K562 (cell line): ENCODE measurements around the gene DOCK8. TPM values are rescaled to one million over a fixed set of nuclear protein-coding genes. Genes with fewer than 3 reads are reported as not detected.

ENCODE experiments used
- ATAC-seq: fragments of 200-7000 bp; cut with Tn5 transposase; 3 replicates; pipeline ENCODE4 v1.9.1; 2020; ENCODE audit warnings: moderate library complexity
- BruUV-seq: library from RNA; stranded (reverse); fragments of 400-500 nt; replicated peaks from 2 replicates; lab custom pipeline; 2021; lab: Mats Ljungman, UMichigan
- CTCF ChIA-PET: fragments of 300-600 bp; formaldehyde crosslinking; extraction: SDS; loops from one replicate; lab custom pipeline; 2021; ENCODE audit warnings: low intra/inter-chr PET ratio; lab: Yijun Ruan, JAX
- POLR2A ChIA-PET: fragments of 300-600, 350-650 bp; sonication (Branson Sonifier 250); formaldehyde crosslinking; extraction: SDS; loops from one replicate; lab custom pipeline; 2021; ENCODE audit warnings: antibody characterized with exemption, inconsistent platforms; lab: Yijun Ruan, JAX
- DNase-seq, 4 experiments: peaks; one replicate each; pipeline versions ENCODE4 v3.0.0 to v3.0.0-alpha.2; 2011 to 2018; ENCODE audit warnings: low spot score in 3 of 4, mixed read lengths in 3 of 4; ENCODE audit errors: extremely low read depth in 1 of 4
- FAIRE-seq: peaks from 2 replicates; lab custom pipeline; 2011; peaks lifted over from hg19 to GRCh38; lab: Jason Lieb, UNC
- H2AFZ ChIP-seq: 2 replicates; pipeline ENCODE4 v1.6.0; 2011; ENCODE audit warnings: low read depth, low read length, control low read depth, inconsistent platforms
- H3K27ac ChIP-seq: fragments of 200-600 bp; 3 replicates; pipeline ENCODE4 v1.8.0; 2011; ENCODE audit warnings: low read depth, mild to moderate bottlenecking, control low read depth, inconsistent platforms, low read length, moderate library complexity, mixed read lengths; ENCODE audit errors: extremely low read depth
- H3K27me3 ChIP-seq, 2 experiments: fragments of 300-600 bp in 1 of 2; 2 replicates in 1 of 2; 3 replicates in 1 of 2; pipeline versions ENCODE4 v1.6.0 to v1.8.0; 2011; ENCODE audit warnings: inconsistent platforms in 2 of 2, low read length in 2 of 2, mild to moderate bottlenecking in 1 of 2, mixed read lengths in 1 of 2, moderate library complexity in 1 of 2; ENCODE audit not compliant: control insufficient read depth in 2 of 2, insufficient read depth in 2 of 2
- H3K36me3 ChIP-seq: fragments of 300-600 bp; 3 replicates; pipeline ENCODE4 v1.8.0; 2011; ENCODE audit warnings: mild to moderate bottlenecking, low read length, inconsistent platforms; ENCODE audit not compliant: control insufficient read depth, insufficient read depth
- H3K4me1 ChIP-seq, 2 experiments: fragments of 200-600 bp in 1 of 2; replicated peaks in 1 of 2; 2 replicates in 1 of 2; 3 replicates in 1 of 2; pipeline versions ENCODE4 v1.5.1 to v1.8.0; 2011; ENCODE audit warnings: inconsistent platforms in 2 of 2, low read length in 2 of 2, mild to moderate bottlenecking in 1 of 2, mixed read lengths in 1 of 2, moderate library complexity in 1 of 2; ENCODE audit not compliant: control insufficient read depth in 2 of 2, insufficient read depth in 2 of 2
- H3K4me2 ChIP-seq: 2 replicates; pipeline ENCODE4 v1.6.1; 2011; ENCODE audit warnings: low read length, control low read depth, inconsistent platforms, mixed read lengths; ENCODE audit not compliant: insufficient read depth
- H3K4me3 ChIP-seq: fragments of 200-600 bp; sonication (generic), shearing (Covaris generic); 2 replicates; pipeline ENCODE4 v1.5.1; 2016; ENCODE audit warnings: control low read depth, inconsistent platforms
- H3K79me2 ChIP-seq: fragments of 200-600 bp; 3 replicates; pipeline ENCODE4 v1.8.0; 2011; ENCODE audit warnings: low read length, inconsistent platforms; ENCODE audit not compliant: control insufficient read depth, insufficient read depth
- H3K9ac ChIP-seq, 2 experiments: 2 replicates each; pipeline versions ENCODE4 v1.6.0 to v1.6.1; 2011; ENCODE audit warnings: low read depth in 2 of 2, low read length in 2 of 2, control low read depth in 1 of 2, inconsistent platforms in 1 of 2, mild to moderate bottlenecking in 1 of 2, mixed read lengths in 1 of 2; ENCODE audit not compliant: insufficient read depth in 1 of 2
- H3K9me1 ChIP-seq: one replicate; pipeline ENCODE4 v1.6.0; 2011; ENCODE audit warnings: inconsistent platforms, mild to moderate bottlenecking, low read length, moderate library complexity; ENCODE audit not compliant: control insufficient read depth, insufficient read depth
- H3K9me3 ChIP-seq: replicated peaks from 2 replicates; pipeline ENCODE4 v1.5.1; 2011; ENCODE audit warnings: low read depth, low read length, inconsistent platforms; ENCODE audit not compliant: control insufficient read depth, insufficient read depth
- H4K20me1 ChIP-seq: replicated peaks from 2 replicates; pipeline ENCODE4 v1.6.1; 2011; ENCODE audit warnings: low read length, inconsistent platforms, mixed read lengths; ENCODE audit not compliant: control insufficient read depth, insufficient read depth
- MIER1 ChIP-seq: fragments of 450-650 bp; IDR thresholded peaks from 2 replicates; pipeline ENCODE4 v1.6.1; 2016; ENCODE audit warnings: antibody characterized with exemption, mild to moderate bottlenecking, low read depth
- SNIP1 ChIP-seq: fragments of 450-650 bp; IDR thresholded peaks from 2 replicates; pipeline ENCODE4 v1.7.1; 2017; ENCODE audit warnings: low read depth, mild to moderate bottlenecking
- ZBTB1 ChIP-seq: sonication (generic); formaldehyde crosslinking; IDR thresholded peaks from 2 replicates; pipeline ENCODE4 v1.8.1; 2023; ENCODE audit warnings: missing genetic modification reagents, low read depth, mild to moderate bottlenecking, borderline replicate concordance
- ZNF668 ChIP-seq: fragments of 250-450 bp; sonication (Bioruptor Pico); IDR thresholded peaks from 2 replicates; pipeline ENCODE4 v1.8.0; 2022; ENCODE audit warnings: mild to moderate bottlenecking, inconsistent platforms
- WGBS: fragments of 100-300 bp; shearing (Covaris generic); methylation state at CpG from one replicate; pipeline ENCODE4 v1.1.6; 2016; ENCODE audit warnings: low coverage, mixed read lengths; ENCODE audit not compliant: insufficient coverage; ENCODE audit errors: missing lambda C conversion rate; 5-methylcytosine and 5-hydroxymethylcytosine counted together
- in situ Hi-C: fragments of 300-500 bp; cut with MboI; formaldehyde crosslinking; loops from 4 replicates; pipeline ENCODE4 v1.15.0; 2018; ENCODE audit warnings: inconsistent platforms, mixed read lengths
- intact Hi-C: fragments of 100-400 bp; cut with micrococcal nuclease; formaldehyde crosslinking; loops from 2 replicates; pipeline ENCODE4 v1.14.2; 2022
- polyA plus RNA-seq, 8 experiments: library from polyadenylated mRNA; depleted of rRNA in 4 of 8; stranded (reverse) in 5 of 8; unstranded in 3 of 8; fragments of >200 nt; fragmentation: Nextera tagmentation in 2 of 8; fragmentation: Illumina TruSeq in 1 of 8; extraction: Ambion mirVana in 2 of 8; extraction: Trizol in 1 of 8; gene quantifications; 2 replicates each; pipeline versions ENCODE4 v1.2.1 to v1.2.3, GENCODE V29; 2011 to 2014; ENCODE audit warnings: inconsistent platforms in 1 of 8, missing spikeins in 1 of 8
- total RNA-seq, 7 experiments: library from RNA; depleted of rRNA in 6 of 7; stranded (reverse); fragments of >200 nt in 6 of 7; fragmentation: Illumina TruSeq in 2 of 7; extraction: Trizol in 2 of 7; gene quantifications; 2 replicates each; pipeline versions ENCODE4 v1.2.1 to v1.2.3, GENCODE V29; 2011 to 2021; ENCODE audit warnings: low replicate concordance in 1 of 7
- TF ChIP-seq, protein P1 (sequence below), 2 experiments: fragments of 450-650 bp; conservative IDR thresholded peaks; 2 replicates each; pipeline ENCODE4 v1.6.1; 2017; ENCODE audit warnings: mild to moderate bottlenecking in 2 of 2, moderate library complexity in 2 of 2

The DOCK8 gene
- total and polyA plus RNA-seq, 9 of the 15 experiments (the other 6 are each of a cell fraction or from before 2014, with no cell fraction given), result 14.4 to 53.8 (median 25.1) TPM

DNA sequence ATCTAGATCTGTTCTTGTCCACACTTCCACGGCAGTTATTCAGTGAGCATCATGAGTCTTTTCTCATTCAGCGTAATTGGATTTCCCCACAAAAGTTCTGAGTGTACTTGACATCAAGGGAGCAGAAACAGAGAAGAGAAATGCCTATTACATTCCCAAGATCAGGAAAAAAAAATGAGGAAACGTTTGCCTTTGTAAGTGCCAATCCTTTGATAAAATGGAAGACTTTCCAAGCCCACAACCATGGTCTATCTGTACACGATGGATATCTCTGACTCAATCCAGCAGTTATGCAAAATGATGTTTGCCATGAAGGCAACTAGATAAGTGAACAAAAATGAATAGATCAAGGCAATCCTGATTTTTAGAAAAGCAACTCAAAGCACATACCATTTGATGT lies 235.9 kb downstream of the DOCK8 start:
- CTCF ChIA-PET, result no interaction called here
- DNase-seq (no peak), ATAC-seq (no peak), FAIRE-seq (no peak)
- in situ Hi-C loops (no loop called here), intact Hi-C loops (no loop called here)
- BruUV-seq, result no TSS peak
- Histone ChIP-seq H3K9me1 (no peaks in the 10 kb centered on the region), H3K27me3 (no peaks in the 10 kb centered on the region), H3K4me2 (no peak overlapping the region), H3K9ac (no peak overlapping the region), H3K4me3 (no peak overlapping the region), H3K9me3 (no peaks in the 10 kb centered on the region), H3K27ac (no peak overlapping the region; the same call in 2 of the 3 replicates), H3K36me3 (peaks cover 48% of the 10 kb centered on the region; the same call in 2 of the 3 replicates), H2AFZ (no peak overlapping the region), H4K20me1 (no peaks in the 10 kb centered on the region), H3K79me2 (no peaks in the 10 kb centered on the region), H3K4me1 (no peaks in the 10 kb centered on the region)
- TF ChIP-seq SNIP1 (no peak), ZNF668 (CRISPR knock-in tag) (no peak), MIER1 (no peak), ZBTB1 (CRISPR knock-in tag) (no peak)
- TF ChIP-seq, protein P1, sequence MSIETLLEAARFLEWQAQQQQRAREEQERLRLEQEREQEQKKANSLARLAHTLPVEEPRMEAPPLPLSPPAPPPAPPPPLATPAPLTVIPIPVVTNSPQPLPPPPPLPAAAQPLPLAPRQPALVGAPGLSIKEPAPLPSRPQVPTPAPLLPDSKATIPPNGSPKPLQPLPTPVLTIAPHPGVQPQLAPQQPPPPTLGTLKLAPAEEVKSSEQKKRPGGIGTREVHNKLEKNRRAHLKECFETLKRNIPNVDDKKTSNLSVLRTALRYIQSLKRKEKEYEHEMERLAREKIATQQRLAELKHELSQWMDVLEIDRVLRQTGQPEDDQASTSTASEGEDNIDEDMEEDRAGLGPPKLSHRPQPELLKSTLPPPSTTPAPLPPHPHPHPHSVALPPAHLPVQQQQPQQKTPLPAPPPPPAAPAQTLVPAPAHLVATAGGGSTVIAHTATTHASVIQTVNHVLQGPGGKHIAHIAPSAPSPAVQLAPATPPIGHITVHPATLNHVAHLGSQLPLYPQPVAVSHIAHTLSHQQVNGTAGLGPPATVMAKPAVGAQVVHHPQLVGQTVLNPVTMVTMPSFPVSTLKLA (conservative IDR thresholded peaks at IDR 0.05), result no peak
- WGBS, result 21% methylated on average over 2 of the region's 4 CpGs
- POLR2A ChIA-PET, result no interaction called here
